HG03066 (cell line): Measurements from ENCODE around the gene MYO5A.
A peak's percentile ranks its signal among the peaks of the same experiment; 100 is the strongest.

ENCODE experiments used
- ATAC-seq: cut with Tn5 transposase; IDR thresholded peaks from one replicate; pipeline ENCODE4 v1.9.1; 2021; ENCODE audit warnings: low read depth; ENCODE audit not compliant: unreplicated experiment

Gene MYO5A

GRCh38 chr15:52338058-52338457, 190.6 kb downstream of the MYO5A start:
- no peak for ATAC-seq

GRCh38 chr15:52337198-52337853, 191.4 kb downstream of the MYO5A start:
- ATAC-seq: no peak

GRCh38 chr15:52336529-52336928, 192.2 kb downstream of the MYO5A start:
- no peak for ATAC-seq

- ATAC-seq: no peak
Observed at GRCh38 chr15:52334491-52335160, 194.1 kb downstream of the MYO5A start.

- peak; percentile 85 for ATAC-seq
Observed at GRCh38 chr15:52331490-52332240, 197.0 kb downstream of the MYO5A start.

GRCh38 chr15:52329987-52330386, 198.7 kb downstream of the MYO5A start:
- no peak for ATAC-seq

- ATAC-seq: no peak
Observed at GRCh38 chr15:52329150-52329549, 199.5 kb downstream of the MYO5A start.

GRCh38 chr15:52328680-52329079, 200.0 kb downstream of the MYO5A start:
- no peak for ATAC-seq

- ATAC-seq: no peak
Observed at GRCh38 chr15:52326756-52327155, 201.9 kb downstream of the MYO5A start.

- ATAC-seq: no peak
Observed at GRCh38 chr15:52324109-52324508, 204.6 kb downstream of the MYO5A start.

- no peak for ATAC-seq
Observed at GRCh38 chr15:52318729-52319500, 209.8 kb downstream of the MYO5A start.

- no peak for ATAC-seq
Observed at GRCh38 chr15:52317688-52318087, 211.0 kb downstream of the MYO5A start.

- ATAC-seq: no peak
Observed at GRCh38 chr15:52317022-52317421, 211.7 kb downstream of the MYO5A start.

GRCh38 chr15:52309154-52309548, 219.5 kb downstream of the MYO5A start:
- no peak for ATAC-seq

- ATAC-seq: peak; percentile 70
Observed at GRCh38 chr15:52308446-52309153, 220.1 kb downstream of the MYO5A start.

GRCh38 chr15:52307847-52308246, 220.8 kb downstream of the MYO5A start:
- ATAC-seq: no peak

- ATAC-seq: no peak
Observed at GRCh38 chr15:52306270-52306669, 222.4 kb downstream of the MYO5A start.

- ATAC-seq: no peak
Observed at GRCh38 chr15:52303093-52303772, 225.4 kb downstream of the MYO5A start.

GRCh38 chr15:52301265-52301847, 227.3 kb downstream of the MYO5A start:
- no peak for ATAC-seq
